ENCODE results near the gene PSMD1. TPM values are rescaled to one million over a fixed set of nuclear protein-coding genes. Genes with fewer than 3 reads are reported as not detected.

PSMD1 gene
- polyA plus RNA-seq, 1 experiment: 153 TPM

GRCh38 chr2:231033147-231034132, 23.2 kb upstream of the PSMD1 start:
- Histone ChIP-seq H3K4me3 (ENCODE audit: low read depth, low read length) (no peak overlapping the region), H3K36me3 (ENCODE audit: control insufficient read depth, insufficient read depth, low read length) (no peaks in the 10 kb centered on the region), H3K27me3 (ENCODE audit: control insufficient read depth, insufficient read depth, low read length) (peaks cover 27% of the 10 kb centered on the region)
- ChIA-PET CTCF (interaction anchor here (0.7 to 1.5 kb wide), 2 partner anchors 20 to 129 kb away, joined by 3 read pairs; no protein-coding TSS in a partner anchor), POLR2A (no interaction called here)
- no peak for TF ChIP-seq CTCF (IDR thresholded peaks at IDR 0.05; ENCODE audit: insufficient read depth, low read depth, low read length)
- DNase-seq (ENCODE audit: low read depth): no peak

GRCh38 chr2:231034291-231034882, 22.3 kb upstream of the PSMD1 start:
- TF ChIP-seq CTCF (IDR thresholded peaks at IDR 0.05; ENCODE audit: insufficient read depth, low read depth, low read length): no peak
- Histone ChIP-seq H3K4me3 (ENCODE audit: low read depth, low read length) (no peak overlapping the region), H3K36me3 (ENCODE audit: control insufficient read depth, insufficient read depth, low read length) (no peaks in the 10 kb centered on the region), H3K27me3 (ENCODE audit: control insufficient read depth, insufficient read depth, low read length) (peaks cover 32% of the 10 kb centered on the region)
- CTCF ChIA-PET: interaction anchor here (1.5 kb wide), 1 partner anchor 19 kb away, joined by 3 read pairs; no protein-coding TSS in a partner anchor
- POLR2A ChIA-PET: no interaction called here
- DNase-seq (ENCODE audit: low read depth): no peak

GRCh38 chr2:231036131-231036530, 20.5 kb upstream of the PSMD1 start:
- Histone ChIP-seq H3K36me3 (ENCODE audit: control insufficient read depth, insufficient read depth, low read length) (no peaks in the 10 kb centered on the region), H3K27me3 (ENCODE audit: control insufficient read depth, insufficient read depth, low read length) (peaks cover 37% of the 10 kb centered on the region), H3K4me3 (ENCODE audit: low read depth, low read length) (no peak overlapping the region)
- ChIA-PET POLR2A (no interaction called here), CTCF (interaction anchor here (0.8 to 0.9 kb wide), 2 partner anchors 10 to 39 kb away, joined by 3 to 4 read pairs; no protein-coding TSS in a partner anchor)
- DNase-seq (ENCODE audit: low read depth): no peak
- no peak for TF ChIP-seq CTCF (IDR thresholded peaks at IDR 0.05; ENCODE audit: insufficient read depth, low read depth, low read length)

- H3K27me3 ChIP-seq (ENCODE audit: control insufficient read depth, insufficient read depth, low read length): peaks cover 43% of the 10 kb centered on the region
- no peak overlapping the region for H3K4me3 ChIP-seq (ENCODE audit: low read depth, low read length)
- DNase-seq (ENCODE audit: low read depth): no peak
- CTCF ChIA-PET: interaction anchor here (0.8 to 2.4 kb wide), 3 partner anchors 9 to 16 kb away, joined by 3 to 8 read pairs (median 4); no protein-coding TSS in a partner anchor
- H3K36me3 ChIP-seq (ENCODE audit: control insufficient read depth, insufficient read depth, low read length): no peaks in the 10 kb centered on the region
- POLR2A ChIA-PET: no interaction called here
- no peak for TF ChIP-seq CTCF (IDR thresholded peaks at IDR 0.05; ENCODE audit: insufficient read depth, low read depth, low read length)
These were observed 20.0 kb upstream of the PSMD1 start for GRCh38 chr2:231036578-231037106.
